Astrocyte of the spinal cord (primary cell): ENCODE data around the gene GPN2.

Source experiments
- DNase-seq: peaks from one replicate; pipeline ENCODE4 v3.0.0; 2011; ENCODE audit warnings: low read depth, low spot score
- H3K4me3 ChIP-seq: 2 replicates; pipeline ENCODE4 v1.5.1; 2011; ENCODE audit warnings: low read depth, mild to moderate bottlenecking, low read length, moderate library complexity
- in situ Hi-C: cut with HindIII; loops from 2 replicates; pipeline ENCODE4 v1.10.0; 2017; ENCODE audit warnings: low sequenced_read_pairs
- TF ChIP-seq, protein P1 (sequence below): IDR thresholded peaks from 2 replicates; pipeline ENCODE4 v1.5.1; 2012; ENCODE audit warnings: low read depth, mild to moderate bottlenecking, low read length, inconsistent platforms

Gene GPN2

DNA sequence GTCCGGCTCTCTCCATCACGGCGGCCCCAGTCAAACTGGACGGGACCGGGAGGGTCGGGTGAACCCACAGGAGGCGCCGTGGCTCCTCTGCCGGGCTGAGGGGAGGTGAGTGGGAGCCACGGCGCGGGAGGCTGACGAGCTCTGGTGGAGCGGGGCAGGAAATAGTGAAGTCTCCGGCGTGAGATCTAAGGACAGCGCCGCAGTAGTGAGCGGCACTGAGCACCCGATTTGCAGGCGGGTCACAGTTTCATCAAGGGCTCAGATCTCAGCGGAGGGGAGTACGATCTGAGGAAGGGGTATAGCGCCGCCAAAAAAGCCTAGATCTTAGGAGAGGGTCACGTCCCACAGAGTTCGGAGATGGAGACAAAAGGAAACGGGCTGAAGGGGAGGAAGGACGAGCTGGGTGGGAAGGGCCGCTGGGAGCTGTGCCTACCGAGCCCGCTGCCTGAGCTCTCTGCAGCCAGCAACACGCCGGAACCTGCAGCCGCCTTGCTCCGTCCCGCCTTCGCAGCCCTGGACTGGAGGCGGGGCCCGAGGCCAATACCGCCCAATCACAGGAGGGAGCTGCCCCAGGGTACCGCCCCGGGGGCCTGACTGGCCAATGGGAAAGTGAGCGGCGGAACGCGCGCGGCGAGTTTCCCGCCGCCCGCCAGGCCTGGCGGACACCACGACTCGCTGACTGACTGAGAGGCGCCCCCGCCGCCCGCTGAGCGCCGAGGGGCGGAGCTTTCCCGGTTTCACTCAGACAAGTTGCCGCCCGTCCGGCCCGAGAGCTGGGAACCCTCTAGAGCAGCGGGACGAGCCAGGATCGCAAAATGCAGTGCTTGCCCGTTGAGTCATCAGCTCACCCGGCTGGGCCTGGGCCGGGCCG, 25.2 kb downstream of the GPN2 start:
- H3K4me3 ChIP-seq, result peak overlapping the region; percentile 64
- in situ Hi-C loops, result no loop called here
- DNase-seq, result peak; percentile 99
- TF ChIP-seq, protein P1, sequence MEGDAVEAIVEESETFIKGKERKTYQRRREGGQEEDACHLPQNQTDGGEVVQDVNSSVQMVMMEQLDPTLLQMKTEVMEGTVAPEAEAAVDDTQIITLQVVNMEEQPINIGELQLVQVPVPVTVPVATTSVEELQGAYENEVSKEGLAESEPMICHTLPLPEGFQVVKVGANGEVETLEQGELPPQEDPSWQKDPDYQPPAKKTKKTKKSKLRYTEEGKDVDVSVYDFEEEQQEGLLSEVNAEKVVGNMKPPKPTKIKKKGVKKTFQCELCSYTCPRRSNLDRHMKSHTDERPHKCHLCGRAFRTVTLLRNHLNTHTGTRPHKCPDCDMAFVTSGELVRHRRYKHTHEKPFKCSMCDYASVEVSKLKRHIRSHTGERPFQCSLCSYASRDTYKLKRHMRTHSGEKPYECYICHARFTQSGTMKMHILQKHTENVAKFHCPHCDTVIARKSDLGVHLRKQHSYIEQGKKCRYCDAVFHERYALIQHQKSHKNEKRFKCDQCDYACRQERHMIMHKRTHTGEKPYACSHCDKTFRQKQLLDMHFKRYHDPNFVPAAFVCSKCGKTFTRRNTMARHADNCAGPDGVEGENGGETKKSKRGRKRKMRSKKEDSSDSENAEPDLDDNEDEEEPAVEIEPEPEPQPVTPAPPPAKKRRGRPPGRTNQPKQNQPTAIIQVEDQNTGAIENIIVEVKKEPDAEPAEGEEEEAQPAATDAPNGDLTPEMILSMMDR, result peak; percentile 4

DNA sequence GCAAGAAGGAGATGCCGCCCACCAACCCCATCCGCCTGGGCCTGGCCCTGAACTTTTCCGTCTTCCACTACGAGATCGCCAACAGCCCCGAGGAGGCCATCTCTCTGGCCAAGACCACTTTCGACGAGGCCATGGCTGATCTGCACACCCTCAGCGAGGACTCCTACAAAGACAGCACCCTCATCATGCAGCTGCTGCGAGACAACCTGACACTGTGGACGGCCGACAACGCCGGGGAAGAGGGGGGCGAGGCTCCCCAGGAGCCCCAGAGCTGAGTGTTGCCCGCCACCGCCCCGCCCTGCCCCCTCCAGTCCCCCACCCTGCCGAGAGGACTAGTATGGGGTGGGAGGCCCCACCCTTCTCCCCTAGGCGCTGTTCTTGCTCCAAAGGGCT, 26.4 kb downstream of the GPN2 start:
- H3K4me3 ChIP-seq, result no peak overlapping the region
- DNase-seq, result no peak
- in situ Hi-C loops, result no loop called here
- TF ChIP-seq, protein P1, result no peak

DNA sequence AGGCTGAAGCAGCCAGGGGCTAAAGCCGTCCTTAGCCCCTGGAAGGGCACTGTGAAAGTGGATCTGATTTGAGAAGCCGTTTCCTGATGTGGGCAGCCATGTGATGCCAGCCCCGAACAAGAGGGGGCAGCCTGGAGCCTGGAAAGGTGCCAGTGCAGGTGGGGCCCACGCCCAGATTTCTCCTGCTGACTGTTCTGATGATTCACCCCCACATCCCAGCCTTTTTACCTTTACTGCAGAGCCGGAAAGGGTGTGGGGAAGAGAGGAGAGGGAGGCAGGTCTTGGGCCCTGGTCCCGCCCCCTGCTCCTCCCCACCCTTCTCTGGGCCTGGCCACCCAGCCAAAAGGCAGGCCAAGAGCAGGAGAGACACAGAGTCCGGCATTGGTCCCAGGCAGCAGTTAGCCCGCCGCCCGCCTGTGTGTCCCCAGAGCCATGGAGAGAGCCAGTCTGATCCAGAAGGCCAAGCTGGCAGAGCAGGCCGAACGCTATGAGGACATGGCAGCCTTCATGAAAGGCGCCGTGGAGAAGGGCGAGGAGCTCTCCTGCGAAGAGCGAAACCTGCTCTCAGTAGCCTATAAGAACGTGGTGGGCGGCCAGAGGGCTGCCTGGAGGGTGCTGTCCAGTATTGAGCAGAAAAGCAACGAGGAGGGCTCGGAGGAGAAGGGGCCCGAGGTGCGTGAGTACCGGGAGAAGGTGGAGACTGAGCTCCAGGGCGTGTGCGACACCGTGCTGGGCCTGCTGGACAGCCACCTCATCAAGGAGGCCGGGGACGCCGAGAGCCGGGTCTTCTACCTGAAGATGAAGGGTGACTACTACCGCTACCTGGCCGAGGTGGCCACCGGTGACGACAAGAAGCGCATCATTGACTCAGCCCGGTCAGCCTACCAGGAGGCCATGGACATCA, 27.1 kb downstream of the GPN2 start, which contains the start of gene SFN:
TSS of gene SFN (plus strand) at position 369 of the 904 bp plus-strand sequence. CDS start at position 433, 64 bp downstream.
- DNase-seq, result no peak

DNA sequence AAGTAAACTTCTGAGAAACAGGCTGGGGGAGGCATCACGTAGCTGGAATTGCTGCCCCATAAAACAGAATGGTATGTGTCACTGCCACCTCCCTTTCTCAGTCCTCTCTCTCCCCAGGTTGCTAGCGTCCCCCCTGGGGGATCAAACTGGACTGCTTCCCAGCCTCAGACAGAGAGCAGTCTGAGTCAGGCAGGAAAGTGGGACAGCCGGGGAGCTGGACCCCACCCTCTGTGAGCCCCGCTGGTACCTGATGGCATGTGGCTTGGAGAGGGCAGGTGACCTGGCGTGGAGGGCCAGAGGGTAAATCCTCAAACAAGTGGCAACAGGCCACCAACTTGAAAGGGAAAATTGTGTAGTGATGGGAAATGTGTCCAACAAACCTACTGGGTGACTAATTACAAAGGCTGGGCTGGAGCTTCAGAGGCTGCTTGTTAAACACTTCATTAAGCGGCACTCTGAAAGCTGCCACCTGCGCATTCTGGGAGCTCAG, 28.1 kb downstream of the GPN2 start:
- TF ChIP-seq, protein P1, result no peak
- no peak for DNase-seq
- in situ Hi-C loops, result no loop called here
- no peak overlapping the region for H3K4me3 ChIP-seq

More for the DNA sequence above, 27.1 kb downstream of the GPN2 start, which contains the start of gene SFN:
- no peak within 1 kb of the TSS for H3K4me3 ChIP-seq
- TF ChIP-seq, protein P1, result peak; percentile 30
- in situ Hi-C loops, result no loop called here

DNA sequence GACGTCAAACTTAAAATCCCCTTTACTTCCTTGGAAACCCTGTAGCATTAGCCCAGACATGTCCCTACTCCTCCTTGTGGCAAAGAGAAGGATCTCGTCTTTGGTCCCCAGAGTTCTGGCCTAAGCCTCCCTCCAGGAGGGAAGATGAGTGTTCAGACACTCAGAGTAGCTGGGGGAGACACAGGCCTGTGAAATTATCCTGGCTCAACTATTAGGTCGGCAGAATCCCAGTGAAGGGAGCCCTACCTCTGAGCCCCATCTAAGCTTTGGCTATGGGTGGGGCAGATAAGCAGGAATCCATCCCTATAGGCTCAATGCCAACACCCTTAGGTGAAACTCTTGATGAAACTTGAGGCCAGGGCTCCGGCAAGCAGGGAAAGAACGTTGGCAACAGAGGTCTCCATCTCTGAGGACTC, 28.8 kb downstream of the GPN2 start:
- TF ChIP-seq, protein P1, result peak; percentile 46
- in situ Hi-C loops, result no loop called here
- peak; percentile 47 for DNase-seq
- no peak overlapping the region for H3K4me3 ChIP-seq
